T-helper 2 cell (primary cell): ENCODE data around the gene TBC1D21.

Source experiments
- DNase-seq, 5 experiments: peaks; one replicate each; pipeline versions ENCODE4 v3.0.0 to v3.0.0-alpha.2; 2012 to 2022

TBC1D21 gene

GRCh38 chr15:73889053-73889761, 15.8 kb downstream of the TBC1D21 start:
- DNase-seq = no peak

- no peak for DNase-seq
These were observed 16.4 kb downstream of the TBC1D21 start for GRCh38 chr15:73889762-73890124.

DNA sequence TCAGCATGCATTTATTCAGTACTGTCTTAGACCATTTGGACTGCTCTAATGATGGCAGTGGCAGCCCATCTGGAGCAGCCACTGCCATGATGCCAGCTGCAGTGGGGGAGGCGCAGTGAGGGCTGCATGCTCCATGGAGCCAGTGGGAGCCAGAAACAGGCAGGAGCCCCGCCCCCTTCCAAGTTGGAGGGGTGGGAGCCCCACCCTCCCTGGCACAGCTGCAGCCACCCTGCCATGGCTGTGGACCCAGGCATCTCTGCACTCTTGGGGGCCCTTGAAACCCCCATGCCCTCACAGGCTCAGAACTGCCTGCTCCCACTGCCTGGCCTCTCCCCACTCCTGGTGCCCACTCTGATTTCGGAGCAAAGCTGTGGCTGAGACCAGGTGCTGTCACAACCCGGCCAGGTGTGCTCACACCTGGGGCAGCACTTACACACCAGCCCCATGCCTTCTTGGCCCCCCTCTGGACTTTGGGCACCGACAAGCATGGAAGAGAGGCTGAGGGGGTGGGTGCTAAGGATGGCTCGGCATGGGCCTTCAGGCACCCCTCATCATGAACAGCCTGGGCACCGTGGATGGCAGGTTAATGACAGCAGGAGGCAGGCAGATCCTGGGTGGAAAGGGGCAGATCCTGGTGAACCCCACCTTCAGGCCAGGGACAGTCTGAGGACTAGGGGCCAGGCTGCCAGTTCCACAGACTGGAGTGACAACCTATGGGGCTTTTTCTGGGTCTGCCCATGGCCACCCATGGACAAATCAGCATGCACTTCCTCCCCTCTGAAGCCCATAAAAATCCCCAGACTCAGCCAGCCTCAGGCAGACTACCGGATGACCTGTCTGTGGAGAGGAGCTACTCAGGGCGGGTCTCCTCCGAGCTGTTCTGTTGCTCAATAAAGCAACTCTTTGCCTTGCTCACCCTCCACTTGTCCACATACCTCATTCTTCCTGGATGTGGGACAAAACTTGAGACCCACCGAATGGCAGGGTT, 18.3 kb downstream of the TBC1D21 start:
- DNase-seq = no peak

DNA sequence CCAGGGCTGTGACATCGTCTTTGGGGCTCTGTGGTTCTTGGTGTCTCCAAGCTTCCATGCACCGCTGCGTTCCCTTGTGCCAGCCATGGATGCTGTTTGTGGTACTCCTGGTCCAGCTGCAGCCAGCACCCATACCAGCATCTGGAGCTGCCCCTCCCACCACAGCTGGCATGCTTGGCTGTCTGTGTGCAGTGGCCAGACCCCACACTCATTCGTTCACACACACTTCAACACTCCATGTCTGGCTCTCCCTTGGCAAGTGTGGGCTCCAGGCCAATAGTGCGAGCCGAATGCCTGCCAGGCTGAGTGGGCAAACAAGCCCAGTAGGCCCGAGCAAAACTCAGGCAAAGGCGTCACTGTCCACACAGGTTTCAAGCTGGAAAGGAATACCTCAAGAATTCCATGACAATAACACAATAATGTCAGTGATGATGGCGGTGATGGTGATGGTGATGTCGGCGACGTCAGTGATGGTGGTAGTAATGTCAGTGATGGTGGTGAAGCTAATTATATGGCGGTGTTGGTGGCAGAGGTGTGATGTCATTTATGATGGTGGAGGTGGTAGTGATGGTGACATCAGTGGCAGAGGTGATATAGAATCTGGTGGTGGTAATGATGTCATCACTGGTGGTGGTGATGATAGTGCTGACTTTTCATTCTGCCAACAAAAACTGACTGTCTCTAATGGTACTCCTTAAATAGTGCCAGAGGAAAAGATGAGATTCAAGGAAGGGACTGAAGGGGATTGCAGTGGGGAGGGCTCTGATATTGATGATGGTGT, 19.3 kb downstream of the TBC1D21 start:
- DNase-seq = no peak

- DNase-seq = no peak
These were observed 20.9 kb downstream of the TBC1D21 start for GRCh38 chr15:73894133-73894814.

DNA sequence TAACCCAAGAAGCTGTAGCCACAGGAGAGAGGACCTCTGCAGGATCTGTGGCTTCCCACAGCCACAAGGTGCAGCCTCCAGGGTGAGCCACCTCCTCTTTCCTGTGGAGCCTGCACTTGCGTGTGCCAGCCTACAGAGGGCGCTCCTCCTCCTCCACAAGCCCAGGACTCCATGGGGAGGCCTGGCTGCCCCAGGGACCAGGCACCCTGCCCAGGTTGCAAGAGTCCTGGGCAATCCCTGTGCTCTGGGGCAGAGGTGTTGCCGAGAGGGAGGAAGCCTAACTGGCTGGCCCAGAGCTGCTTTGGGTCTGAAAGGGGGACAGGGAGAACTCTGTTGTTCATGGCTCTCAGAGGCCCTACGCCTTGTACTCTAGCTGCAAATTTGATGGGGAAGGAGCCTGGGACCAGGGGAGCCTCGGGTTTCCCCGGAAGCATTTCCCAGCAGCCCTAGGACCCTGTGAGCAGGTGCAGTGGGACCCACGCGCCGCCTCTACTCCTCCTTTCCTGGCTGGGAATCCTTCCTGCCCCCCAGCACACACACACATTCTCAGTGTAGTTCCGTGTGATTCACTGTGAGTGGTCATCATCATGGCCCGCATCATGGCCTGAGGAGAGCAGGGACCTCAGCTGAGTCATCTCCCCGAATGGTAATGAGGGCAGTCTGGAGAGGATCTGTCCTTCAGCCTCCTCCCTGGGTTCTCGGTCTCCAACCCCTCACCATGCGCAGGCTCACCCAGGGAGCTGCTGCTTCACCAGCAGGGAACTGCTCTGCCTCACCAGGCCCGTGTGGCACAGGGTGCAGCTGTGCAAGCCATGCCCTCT, 24.3 kb downstream of the TBC1D21 start:
- peak; percentile 23 to 90 (median 35) for DNase-seq

DNA sequence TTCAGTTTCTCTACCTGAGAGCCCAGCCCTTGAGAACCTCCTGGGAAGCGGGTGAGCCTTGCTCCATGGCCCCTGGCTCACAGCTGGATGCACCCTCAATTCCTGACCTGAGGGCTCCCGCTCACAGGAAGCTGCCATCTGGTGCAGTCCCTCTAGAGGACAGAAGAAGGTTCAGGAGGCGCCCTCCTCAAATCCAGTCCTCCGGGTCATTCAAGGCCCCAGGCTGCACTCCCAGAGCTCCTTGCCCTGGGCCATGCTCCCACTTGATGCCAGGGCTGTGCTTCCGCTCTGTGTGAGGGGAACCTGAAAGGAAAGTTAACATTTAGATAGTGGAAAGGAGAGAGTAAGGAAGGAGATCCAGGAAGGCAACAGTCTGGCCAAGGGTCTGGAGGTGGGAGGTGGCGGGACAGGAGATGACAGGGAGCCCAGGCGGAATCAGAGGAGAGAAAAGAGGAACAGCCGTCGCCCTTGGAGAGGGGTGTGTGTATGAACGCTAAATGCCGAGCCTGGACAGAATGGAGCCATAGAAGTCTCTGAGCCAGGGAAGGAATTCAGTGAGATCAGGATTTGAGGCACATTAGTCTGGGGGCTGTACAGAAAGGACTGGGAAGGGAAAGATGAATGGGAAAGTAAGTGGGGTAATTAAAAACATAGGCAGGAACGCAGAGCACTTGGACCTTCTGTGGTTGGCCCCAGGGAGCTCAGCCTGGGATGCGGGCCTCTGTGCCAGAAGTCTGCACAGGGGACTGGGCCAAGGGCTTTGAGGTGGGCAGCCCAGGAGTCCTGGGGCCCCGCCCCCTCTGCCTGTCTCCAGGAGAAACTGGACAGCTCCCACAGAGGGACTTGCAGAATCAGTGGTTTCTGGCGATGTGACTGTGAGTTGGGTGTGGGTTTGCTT, 26.1 kb downstream of the TBC1D21 start:
- DNase-seq = no peak

- no peak for DNase-seq
These were observed 26.8 kb downstream of the TBC1D21 start for GRCh38 chr15:73900095-73900712.

- no peak for DNase-seq
These were observed 27.9 kb downstream of the TBC1D21 start for GRCh38 chr15:73901126-73901810.

GRCh38 chr15:73902121-73903020, 29.0 kb downstream of the TBC1D21 start:
- no peak for DNase-seq

DNA sequence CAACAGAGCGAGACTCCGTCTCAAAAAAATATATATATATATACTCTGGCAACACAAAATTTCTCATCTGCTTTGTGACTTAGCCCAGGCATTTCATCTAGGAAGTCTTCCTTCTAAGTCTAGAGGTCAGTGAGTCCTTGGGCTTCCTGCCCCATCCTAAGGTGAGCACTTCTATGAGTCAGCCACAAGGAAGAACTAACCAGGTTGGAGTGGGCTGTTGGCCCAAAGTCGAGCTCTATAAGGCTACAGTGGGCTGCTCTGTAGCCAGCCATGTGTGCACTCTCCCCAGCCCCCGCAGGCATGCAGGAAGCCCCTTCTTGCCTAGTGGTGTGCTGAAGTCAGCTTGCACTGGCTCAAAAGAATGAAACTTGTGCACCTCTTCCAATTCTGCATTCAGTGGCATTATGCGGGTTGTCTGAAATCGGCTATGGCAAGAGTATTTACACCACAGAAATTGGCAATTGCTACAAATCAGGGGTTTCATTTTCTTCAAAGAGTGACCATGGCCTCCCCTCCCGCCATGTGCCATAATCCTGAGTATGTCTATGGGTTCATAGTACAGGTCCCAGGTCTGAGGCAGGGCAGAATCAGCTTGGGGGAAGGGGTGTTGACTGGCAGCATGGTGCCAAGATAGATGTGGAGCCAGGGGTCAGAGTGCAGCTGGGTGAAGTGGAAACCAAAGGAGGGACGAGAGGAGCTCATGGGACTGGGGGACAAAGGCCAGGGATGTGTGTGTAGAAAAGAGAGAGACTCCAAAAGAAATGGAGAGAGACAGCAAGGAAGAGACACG, 30.9 kb downstream of the TBC1D21 start:
- no peak for DNase-seq

DNA sequence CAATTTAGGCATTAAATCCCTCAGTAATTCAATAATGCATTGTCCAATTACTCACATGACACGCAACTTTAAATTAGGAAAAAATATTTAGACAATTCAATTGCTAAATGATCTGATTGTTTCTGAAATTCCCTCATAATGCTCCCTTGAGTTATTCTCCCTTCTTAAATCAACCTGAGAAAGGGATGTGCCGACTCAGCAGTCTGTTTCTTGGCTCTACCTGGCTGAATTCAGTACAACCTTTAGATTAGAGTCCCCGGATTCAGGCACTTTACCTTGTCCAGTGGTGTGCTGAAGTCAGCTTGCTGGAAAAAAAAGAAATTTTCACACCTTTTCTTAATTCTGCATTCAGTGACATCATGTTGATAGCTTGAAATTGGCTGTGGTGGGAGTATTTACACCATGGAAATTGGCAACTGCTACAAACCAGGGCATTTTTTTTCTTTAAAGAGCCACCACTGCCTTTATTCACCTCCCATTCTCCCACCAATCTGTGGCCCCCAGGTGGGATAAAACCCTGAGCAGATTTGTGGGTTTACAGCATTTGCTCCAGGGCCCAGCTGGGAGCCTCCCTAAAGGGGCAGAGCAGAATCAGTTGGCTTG, 32.0 kb downstream of the TBC1D21 start:
- DNase-seq = no peak

- DNase-seq = no peak
These were observed 33.1 kb downstream of the TBC1D21 start for GRCh38 chr15:73906346-73907034.

DNA sequence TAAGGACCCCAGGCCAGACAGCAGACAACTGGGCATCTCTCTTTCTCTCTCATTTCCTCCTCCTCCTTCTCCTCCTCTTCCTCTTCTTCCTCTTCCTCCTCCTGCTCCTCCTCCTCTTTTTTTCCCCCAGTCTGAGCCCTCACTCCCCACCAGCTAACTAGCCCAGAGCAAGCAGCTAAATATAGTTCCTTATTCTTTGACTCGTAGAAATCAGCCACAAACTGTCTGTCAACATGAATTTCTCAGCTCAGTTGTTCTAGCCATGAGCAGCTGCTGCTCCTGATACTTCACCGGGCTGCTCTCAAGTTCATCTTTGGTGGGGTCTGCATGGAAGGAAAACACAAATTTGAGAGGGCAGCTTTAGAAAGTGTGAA, 33.7 kb downstream of the TBC1D21 start:
- DNase-seq = no peak

DNA sequence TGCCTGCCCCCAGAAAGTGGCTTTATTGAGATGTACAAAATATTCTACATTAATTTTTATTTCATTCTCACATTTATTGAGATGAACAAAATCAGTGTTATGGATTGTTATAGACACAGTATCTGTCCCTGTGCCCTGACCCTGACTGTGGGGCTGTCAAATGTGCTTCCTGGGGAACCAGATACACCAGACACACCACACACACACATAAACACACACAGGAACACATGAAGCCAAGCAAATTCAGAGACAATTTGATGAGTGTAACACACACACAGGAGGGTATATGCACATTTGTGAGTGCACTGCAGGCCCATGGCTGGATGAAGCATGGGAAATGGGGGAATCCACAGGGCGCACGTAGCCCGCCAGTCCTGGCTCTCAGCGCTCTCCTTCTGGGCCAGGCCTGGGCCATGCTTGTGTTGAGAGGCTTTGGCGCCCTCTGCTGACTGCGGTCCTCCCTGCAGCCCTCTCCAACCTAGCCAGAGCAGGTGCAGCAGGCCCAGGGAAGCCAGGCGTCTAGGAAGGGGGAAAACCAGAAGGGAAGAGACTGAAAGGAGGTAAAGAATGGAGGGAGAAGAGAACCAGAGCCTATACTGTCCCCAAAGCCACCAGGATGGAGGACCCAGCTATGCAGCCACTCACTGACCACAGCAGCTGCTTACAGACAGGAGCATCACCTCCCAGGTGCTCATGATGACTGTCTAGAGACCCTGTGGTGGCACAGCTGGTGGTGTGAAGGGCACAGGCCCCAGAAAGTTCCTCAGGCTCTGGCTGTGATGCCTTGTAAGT, 34.9 kb downstream of the TBC1D21 start:
- DNase-seq = peak; percentile 28 to 68 (median 54)

DNA sequence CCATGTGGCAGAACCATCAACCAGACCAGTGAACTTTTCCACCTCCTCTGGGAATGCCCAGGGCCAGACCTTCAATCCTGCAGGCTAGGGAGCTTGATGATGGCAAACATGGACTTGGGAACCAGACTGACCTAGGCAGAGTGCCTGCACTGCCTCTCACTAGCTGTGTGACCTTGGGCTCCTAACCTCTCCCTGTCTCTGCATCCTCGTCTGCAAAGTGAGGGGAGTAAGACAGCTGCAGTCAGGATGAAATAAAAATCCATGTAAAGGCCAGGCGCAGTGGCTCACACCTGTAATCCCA, 35.4 kb downstream of the TBC1D21 start:
- DNase-seq = no peak
